Stimulated activated CD8-positive, alpha-beta memory T cell treated with anti-CD3 and anti-CD28 coated beads, Interleukin-7, amount 100 ng/mL, for 48 hours (primary cell): ENCODE measurements around the gene ITGA7.

Experiments used
- DNase-seq, 2 donors: peaks; one replicate each; pipeline ENCODE4 v3.0.0-alpha.2; 2020; ENCODE audit warnings: low read depth in 1 of 2; ENCODE audit errors: extremely low read depth in 1 of 2

The ITGA7 gene

DNA sequence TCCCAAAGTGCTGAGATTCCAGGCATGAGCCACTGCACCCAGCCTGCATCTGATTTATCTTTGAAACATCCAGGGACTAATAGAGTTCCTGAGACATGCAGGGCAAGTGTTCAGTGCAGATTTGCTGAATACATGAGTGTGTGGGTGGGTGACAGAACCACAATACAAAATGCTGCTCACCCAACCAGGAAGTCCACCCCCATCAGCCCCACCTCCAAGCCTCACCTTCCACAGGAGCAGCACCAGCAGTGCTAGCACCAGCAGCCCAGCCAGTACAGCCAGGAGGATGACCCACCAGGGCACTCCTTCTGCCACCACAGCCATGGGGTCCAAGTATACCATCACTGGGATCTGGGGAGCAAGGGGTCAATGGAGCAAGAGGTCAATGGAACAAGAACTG is 20.0 kb downstream of the ITGA7 start:
- DNase-seq = peak; percentile 14 to 40

DNA sequence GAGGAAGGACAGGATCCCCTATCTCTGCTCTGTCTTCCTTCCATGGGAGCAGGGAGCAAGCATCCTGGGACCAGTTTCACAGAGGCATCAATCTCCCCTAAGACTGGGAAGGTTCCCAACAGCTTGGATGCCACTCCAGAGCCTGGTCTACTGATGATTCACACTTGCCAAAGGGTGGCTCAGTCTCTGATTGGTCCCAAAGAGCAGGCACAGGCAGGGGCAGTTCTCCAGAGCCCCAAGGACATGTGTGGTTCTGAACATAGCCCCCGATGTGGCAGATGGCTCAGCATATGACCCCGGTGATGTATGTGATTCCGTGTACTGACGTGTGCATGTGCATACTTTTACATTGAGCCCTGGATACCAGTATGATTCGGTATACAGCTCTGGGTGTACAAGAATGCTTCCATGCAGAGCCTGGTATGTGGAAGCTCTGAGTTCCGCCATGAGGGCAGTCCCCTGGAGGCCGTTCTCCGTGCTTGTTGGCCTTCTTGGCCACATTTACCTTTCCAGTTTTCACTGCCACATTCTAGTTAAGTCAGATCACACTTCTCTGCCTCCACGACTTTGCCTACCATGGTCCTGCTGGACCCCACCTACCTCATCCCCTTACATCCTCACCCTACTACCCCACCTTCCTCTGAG is 21.2 kb downstream of the ITGA7 start:
- no peak for DNase-seq

DNA sequence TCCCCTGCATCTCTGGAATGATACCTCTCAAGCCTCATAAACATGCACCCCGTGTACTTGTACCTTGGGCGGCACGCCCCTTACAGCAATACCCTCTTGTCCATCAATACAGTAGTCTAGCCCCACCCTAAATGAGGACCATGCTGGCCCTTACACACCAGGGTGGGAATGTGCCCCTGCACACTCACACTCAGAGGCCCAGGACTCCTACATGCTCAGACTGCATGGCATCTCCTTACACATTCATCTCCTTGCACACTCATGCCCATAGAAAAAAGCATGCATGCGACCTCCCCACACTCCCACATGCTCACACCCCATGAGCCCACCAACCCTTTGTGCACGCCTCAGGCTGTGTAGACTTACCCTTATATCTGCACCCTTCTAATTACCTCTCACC is 22.0 kb downstream of the ITGA7 start:
- no peak for DNase-seq

DNA sequence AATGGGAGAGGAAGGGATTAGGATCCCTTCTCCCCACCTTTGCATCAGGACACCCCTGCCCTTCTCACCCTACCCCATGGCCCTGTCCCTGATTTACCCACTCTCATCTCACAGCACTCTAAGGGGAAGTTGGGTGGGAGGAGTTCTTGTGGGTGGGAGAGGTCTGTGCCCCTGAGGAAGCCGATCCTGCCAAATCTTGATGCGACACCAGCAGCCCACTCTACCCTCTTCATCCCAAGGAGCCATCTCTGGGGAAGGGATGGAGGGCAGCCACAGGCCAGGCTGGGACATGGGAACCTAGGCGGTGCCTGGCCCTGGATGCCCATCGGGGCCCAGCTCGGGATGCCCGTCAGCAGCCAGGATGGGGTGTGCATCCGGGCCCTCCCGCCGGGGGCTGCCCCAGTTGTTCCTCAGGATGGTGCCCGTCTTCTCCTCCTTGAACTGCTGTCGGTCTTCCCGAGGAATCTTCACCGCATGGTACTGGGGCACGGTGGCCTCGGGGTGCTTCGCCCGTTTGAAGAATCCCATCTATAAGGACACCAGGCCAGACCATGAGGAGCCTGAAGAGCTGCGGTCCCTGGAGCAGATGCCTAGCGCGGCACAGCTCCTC is 22.8 kb downstream of the ITGA7 start:
- no peak for DNase-seq

DNA sequence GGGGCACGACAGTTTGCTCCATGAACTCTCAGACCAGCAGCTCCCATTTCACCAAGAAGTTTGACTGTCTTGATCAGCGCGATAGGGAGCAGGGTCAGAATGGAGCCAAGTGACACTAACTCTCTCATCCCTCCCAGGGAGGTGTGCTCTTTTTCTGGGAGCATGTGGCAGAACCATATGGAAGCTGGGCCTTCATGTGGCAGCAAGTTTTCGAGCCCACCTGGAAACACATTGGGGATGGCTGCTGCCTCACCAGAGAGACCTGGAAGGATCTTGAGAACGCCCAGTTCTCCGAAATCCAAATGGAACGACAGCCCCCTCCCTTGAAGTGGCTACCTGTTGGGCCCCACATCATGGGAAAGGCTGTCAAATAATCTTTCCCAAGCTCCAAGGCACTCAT is 24.0 kb downstream of the ITGA7 start:
- no peak for DNase-seq

DNA sequence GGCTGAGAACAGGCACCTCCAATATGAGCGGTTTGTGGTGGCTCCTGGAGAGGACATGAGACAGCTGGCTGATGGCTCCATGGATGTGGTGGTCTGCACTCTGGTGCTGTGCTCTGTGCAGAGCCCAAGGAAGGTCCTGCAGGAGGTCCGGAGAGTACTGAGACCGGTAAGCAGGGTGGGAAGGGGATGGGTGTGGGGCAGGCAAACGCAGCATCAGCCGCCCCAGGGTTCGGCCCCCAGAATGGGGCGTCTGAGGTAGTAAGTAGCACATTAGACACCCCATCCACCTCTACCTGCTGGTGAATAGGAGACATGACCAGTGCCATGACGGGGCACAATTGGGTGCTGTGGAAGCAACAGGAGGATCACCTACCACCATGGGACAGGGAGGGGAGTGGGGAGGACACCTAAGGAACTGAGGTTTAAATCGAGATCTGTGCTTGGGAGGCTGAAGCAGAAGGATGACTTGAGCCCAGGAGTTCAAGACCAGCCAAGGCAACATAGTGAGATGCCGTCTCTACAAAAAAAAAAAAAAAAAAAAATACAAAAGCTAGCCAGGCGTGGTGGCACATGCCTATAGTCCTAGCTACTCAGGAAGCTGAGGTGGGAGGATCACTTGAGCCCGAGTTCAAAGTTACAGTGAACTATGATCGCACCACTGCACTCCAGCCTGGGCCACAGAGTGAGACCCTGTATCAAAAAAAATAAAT is 25.5 kb downstream of the ITGA7 start:
- DNase-seq = no peak

DNA sequence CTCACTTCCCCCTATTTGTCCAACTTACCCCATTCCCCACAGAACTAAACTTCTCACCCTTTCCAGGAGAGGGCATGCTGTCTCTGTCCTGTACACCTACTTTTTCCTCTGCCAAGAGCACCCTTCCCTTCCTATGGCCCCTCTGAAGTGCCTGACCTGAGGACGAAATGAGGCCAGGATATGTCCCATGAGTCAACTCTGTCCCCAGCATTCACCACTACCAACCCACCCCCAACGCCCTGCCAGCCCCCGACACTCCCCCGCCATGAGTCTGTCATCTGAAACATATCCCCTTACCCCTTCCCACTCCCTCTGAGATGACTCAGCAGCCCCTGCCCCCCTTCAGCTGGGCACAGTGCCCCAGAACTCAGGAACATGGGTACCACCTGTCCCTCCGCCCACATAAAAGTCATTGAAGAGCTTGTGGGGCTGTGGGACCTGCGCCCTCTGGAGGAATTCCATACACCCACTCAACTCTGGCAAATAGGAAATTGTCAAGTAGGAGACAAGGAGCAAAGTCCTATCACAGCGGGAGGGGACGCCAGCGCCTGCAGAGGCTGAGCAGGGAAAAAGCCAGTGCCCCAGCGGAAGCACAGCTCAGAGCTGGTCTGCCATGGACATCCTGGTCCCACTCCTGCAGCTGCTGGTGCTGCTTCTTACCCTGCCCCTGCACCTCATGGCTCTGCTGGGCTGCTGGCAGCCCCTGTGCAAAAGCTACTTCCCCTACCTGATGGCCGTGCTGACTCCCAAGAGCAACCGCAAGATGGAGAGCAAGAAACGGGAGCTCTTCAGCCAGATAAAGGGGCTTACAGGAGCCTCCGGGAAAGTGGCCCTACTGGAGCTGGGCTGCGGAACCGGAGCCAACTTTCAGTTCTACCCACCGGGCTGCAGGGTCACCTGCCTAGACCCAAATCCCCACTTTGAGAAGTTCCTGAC is 26.3 kb downstream of the ITGA7 start:
- no peak for DNase-seq

DNA sequence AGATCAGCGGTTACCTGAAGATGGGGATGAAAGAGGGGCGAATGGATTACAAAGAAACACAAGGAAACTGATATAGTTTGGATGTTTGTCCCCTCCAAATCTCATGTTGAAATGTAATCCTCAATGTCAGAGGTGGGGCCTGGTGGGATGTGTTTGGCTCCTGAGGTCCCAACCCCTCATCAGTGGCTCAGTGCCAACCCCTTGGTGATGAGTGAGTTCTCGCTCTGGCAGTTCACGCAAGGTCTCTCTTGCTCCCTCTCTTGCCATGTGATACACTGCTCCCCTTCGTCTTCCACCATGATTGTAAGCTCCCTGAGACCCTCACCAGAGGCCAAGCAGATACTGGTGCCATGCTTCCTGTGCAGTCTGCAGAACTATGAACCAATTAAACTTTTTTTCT is 28.0 kb downstream of the ITGA7 start:
- no peak for DNase-seq

DNA sequence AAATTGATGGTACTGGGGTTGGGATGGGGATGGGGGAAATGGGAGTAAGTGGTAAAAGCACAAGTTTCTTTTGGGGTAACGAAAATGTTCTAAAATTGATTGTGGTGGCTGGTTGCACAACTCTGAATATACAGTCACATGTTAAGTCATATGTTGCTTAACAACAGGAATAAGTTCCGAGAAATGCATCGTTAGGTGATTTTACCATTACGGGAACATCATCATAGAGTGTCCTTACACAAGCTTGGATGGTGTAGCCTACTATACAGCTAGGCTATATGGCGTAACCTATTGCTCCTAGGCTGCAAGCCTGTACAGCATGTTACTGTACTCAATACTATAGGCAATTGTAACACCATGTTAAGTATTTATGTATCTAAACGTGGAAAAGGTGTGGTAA is 31.0 kb downstream of the ITGA7 start:
- no peak for DNase-seq

DNA sequence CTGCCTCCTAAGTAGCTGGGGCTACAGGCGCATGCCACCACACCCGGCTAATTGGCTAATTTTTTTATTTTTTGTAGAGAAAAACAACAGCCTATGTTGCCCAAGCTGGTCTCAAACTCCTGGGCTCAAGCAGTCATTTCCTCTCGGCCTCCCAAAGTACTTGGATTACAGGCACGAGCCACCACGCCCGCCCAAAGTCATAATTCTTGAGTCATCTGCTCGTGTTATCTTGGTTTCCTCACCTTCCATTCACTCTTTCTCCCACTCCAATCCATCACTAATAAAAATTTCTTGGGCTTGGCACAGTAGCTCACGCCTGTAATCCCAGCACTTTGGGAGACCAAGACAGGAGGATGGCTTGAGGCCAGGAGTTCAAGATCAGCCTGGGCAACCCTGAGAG is 32.0 kb downstream of the ITGA7 start:
- no peak for DNase-seq

DNA sequence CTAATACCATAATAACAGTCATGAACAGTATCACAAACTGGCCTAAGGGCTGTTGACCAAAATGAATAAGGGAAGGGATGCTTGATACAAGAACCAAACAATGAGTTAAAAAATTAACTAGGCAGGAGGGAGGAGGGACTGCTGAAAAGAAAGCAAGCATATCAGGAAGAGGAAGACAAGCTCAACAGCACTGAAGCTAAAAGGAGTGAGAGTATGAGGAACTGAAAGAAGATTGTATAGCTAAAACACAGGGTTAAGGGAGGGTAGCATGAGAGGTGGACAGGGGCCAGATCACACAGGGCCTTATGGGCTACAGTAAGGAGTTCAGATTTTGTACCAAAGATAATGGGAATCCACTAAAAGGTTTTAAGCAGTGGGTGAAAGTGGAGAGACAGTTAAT is 34.1 kb downstream of the ITGA7 start:
- DNase-seq = no peak

DNA sequence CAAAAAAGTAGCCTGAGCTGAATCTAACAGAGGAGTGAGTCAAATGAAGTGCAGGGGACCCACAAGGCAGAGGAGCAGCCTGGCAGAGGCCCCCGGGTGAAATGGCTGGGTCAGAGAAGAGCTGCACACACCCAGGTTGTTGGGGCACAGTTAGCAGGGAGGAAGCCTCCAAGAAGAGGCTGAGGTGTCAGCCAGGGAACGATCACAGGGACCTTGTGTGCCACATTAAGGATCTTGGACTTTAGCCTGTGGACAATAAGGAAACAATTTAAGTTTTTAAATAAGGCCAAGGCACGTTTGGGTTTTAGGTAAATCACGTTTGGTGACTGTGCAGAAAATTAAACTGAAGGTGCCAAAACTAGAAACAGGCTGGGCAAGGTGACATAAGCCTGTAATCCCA is 36.0 kb downstream of the ITGA7 start:
- DNase-seq = no peak

DNA sequence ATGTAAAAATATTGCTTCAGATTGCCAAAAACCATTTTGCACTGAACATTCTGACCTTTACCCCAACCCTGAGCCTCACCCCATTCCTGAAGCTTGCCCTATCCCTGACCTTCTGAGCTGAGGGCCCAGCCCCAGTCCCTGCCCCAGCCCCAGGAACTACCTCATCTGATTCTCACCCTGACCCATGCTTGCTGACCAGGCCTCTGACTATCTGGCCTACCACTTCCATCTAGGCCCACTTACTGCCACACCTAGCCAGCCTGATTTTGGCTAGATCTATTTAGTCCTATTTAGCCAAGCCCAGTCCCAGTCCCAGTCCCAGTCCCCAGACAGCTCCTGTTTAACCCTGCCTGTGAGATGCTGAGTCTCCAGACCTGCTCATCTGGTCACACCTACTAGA is 37.4 kb downstream of the ITGA7 start:
- DNase-seq = no peak

DNA sequence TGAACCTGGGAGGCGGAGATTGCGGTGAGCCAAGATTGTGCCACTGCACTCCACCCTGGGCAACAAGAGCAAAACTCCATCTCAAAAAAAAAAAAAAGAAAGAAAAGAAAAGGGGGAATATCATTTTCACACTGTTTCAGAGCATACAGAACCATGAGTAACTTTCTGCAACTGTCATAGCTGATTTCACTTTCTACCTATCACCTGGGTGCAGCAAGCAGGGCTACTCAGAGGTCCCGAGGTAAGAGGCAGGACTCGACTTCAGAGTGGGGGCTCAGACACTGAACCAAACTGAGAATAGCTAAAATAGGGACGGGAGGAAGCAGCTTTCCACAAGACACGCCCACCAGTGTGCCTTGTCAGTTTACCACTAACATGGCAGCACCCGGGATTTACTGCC is 41.2 kb downstream of the ITGA7 start:
- DNase-seq = no peak

DNA sequence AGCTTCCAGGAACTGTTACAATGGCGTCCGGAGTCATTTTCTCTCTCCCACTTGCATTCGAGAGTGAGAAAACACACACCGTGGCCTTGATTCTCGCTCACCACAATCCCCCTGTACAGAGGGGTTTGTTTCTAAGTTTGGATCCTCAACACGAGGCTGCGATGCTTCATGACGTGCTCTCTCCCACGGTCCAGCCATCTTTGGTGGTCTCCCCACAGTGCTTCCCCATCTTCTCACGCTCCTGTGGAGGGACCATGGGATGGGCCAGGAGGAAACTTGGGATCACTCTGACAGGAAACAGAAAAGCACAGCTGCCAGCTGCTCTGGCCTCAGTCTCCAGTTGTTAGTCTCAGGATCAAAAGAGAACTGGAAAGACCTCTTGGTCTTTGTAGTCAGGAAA is 42.9 kb downstream of the ITGA7 start:
- no peak for DNase-seq

DNA sequence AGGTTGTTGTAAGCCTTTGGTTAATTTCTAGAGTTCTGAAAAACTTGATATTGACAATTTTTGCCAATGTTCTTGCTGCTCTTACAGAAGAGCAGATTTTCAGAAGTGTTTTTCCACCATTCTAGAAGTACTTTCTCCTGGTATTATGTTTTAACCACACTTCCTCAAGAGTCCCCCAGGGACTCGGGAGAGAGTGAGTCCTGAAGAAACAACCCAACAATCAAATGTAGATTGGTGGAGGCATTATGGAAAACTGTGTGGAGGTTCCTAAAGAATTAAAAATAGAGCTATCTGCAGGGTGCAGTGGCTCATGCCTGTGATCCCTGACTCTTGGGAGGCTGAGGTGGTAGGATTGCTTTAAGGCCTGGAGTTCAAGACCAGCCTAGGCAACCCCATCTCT is 44.3 kb downstream of the ITGA7 start:
- no peak for DNase-seq

DNA sequence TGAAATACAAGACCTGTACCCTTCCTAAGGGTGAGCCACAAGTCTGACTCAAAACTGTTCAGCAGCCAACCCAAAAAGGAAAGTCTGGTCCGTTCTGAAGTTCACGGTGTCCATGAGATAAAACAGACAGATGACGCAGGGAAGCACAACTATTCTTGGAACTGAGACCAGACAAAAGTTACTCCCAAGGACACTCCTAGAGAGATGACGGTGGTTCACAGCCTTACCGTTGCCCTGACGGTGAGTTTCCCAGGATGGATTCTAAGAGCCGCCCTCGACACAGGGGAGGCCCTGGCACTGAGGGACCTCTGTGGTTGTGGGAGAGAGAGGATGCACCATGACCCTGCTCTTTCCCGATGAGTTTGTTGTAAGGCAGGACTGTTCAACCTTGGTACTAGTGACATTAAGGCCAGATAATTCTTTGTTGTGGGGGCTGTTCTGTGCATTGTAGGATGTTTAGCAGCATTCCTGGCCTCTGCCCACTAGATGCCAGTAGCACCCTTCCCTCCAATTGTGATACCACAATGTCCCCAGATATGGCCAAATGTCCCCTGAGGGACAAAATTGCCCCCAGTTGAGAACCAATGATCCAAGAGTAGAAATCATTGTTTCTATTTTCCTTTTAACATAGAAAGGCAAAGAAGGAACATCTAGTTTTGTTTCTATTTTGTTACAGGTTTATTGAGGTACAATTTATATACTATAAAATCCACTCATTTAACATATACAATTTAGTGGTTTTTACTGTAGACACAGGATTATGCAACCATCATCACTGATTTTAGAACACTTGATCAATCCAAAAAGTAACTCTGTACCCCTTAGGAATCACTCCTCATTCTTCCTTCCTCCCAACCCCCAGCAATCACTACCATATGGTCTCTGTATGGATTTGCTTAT is 48.0 kb downstream of the ITGA7 start:
- no peak for DNase-seq

DNA sequence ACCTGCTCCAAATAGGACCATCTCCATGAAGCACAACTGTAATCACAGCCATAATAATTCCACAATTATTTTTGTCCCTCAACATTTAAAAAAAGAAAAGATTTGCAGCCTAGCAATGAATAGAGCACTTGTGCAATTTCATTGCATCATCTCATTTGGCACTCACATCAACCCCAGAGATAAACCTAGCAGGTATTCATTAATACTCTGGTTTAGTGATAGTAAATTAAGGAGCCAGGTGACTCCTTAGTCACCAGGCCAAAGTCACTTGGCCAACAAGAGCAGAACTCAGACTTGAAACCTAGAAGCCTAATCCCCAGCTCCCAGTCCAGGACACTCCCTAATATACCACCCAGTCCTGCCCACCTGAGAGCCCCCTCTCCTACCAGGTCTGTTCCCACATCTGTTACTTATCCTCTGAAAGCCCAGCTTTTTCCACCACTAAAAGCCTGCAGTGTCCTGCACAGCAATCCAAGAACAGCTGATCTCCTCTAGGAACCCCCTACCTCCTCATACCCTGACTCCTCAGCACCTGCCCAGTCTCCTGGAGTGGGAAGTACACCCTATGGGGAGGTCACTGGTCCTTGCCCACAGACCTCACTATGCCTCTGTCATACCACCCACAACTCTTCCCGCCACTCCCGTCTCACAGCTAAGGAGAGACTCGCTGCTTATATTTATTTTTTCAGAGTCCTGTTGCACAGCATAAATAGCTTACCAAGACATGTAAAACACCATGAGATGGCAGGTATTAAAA is 48.9 kb downstream of the ITGA7 start:
- no peak for DNase-seq

DNA sequence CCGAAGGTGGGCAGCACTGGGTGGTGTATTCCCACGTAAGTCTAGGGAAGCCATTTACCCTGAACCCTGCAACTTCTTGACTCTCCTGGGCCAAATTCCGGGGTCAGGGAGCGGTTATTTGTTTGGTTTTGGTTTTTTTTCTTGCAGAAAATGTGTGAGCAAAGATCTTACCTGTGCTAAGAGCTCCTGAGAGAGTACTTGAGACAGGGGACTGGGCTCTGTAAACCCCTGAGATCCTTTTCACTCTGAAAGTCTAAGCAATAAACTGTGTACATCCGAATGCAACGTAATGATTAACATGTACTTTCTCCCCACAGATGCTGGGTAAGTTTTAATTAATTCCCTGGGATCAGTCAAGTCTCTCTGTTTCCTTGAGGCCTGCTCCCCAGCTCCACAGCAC is 49.5 kb downstream of the ITGA7 start:
- no peak for DNase-seq

DNA sequence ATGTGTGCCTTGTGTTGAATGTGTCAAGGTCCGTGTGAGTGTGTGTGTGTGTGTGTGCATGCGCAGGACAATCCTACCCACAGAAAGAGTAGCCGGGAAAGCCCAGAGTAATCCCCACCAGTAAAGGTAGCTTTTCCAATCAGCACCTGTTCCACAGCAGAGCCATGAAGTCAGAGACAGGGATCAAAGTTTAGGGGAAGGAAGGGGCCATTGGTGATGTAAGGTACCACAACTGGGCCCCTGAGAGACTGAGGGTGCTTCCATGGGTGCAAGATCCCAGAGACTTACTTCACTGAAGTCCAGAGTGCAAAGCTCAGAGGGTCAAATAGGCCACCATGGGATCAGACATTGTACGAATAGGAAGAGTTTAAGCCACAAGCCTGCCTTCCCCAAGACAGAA is 50.5 kb downstream of the ITGA7 start:
- no peak for DNase-seq
